ENCODE results near the gene TMUB1. TPM values are rescaled to one million over a fixed set of nuclear protein-coding genes. Genes with fewer than 3 reads are reported as not detected.
A peak's percentile ranks its signal among the peaks of the same experiment; 100 is the strongest.

TMUB1 gene
- total and polyA plus RNA-seq, 9 of the 15 experiments (the other 6 are each of a cell fraction or from before 2014, with no cell fraction given), result 0.14 to 241 (median 74.1) TPM

GRCh38 chr7:151081170-151082101 lies 1.9 kb downstream of the TMUB1 start (continued):
- TF ChIP-seq, protein P1, sequence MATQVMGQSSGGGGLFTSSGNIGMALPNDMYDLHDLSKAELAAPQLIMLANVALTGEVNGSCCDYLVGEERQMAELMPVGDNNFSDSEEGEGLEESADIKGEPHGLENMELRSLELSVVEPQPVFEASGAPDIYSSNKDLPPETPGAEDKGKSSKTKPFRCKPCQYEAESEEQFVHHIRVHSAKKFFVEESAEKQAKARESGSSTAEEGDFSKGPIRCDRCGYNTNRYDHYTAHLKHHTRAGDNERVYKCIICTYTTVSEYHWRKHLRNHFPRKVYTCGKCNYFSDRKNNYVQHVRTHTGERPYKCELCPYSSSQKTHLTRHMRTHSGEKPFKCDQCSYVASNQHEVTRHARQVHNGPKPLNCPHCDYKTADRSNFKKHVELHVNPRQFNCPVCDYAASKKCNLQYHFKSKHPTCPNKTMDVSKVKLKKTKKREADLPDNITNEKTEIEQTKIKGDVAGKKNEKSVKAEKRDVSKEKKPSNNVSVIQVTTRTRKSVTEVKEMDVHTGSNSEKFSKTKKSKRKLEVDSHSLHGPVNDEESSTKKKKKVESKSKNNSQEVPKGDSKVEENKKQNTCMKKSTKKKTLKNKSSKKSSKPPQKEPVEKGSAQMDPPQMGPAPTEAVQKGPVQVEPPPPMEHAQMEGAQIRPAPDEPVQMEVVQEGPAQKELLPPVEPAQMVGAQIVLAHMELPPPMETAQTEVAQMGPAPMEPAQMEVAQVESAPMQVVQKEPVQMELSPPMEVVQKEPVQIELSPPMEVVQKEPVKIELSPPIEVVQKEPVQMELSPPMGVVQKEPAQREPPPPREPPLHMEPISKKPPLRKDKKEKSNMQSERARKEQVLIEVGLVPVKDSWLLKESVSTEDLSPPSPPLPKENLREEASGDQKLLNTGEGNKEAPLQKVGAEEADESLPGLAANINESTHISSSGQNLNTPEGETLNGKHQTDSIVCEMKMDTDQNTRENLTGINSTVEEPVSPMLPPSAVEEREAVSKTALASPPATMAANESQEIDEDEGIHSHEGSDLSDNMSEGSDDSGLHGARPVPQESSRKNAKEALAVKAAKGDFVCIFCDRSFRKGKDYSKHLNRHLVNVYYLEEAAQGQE (IDR thresholded peaks at IDR 0.05; ENCODE audit: borderline replicate concordance), result 0 out of 2 replicates have a peak, but pooled peaks have one; percentile 13
- TF ChIP-seq, protein P1 (CRISPR knock-in tag; IDR thresholded peaks at IDR 0.05; ENCODE audit: low read depth), result no peak
- TF ChIP-seq MYNN (IDR thresholded peaks at IDR 0.05) (no peak; the same call in 1 of the 2 replicates), MYNN (CRISPR knock-in tag; IDR thresholded peaks at IDR 0.05) (no peak), EP300 (IDR thresholded peaks at IDR 0.05; ENCODE audit: low read length) (no peak), TAL1 (IDR thresholded peaks at IDR 0.05) (no peak), NR3C1 (CRISPR knock-in tag; IDR thresholded peaks at IDR 0.05) (no peak), POLR2AphosphoS5 (IDR thresholded peaks at IDR 0.05; ENCODE audit: control insufficient read depth, insufficient read depth, low read depth, low read length) (no peak), ESRRA (IDR thresholded peaks at IDR 0.05; ENCODE audit: borderline replicate concordance, low read depth) (no peak), NFE2L1 (tag; IDR thresholded peaks at IDR 0.05; ENCODE audit: borderline replicate concordance, low read depth) (no peak), CEBPZ (IDR thresholded peaks at IDR 0.05; ENCODE audit: borderline replicate concordance, low read depth, low read length) (no peak), ELF2 (CRISPR knock-in tag; IDR thresholded peaks at IDR 0.05) (no peak), HIVEP1 (CRISPR knock-in tag; IDR thresholded peaks at IDR 0.05) (no peak), MYC (IDR thresholded peaks at IDR 0.05; ENCODE audit: low read depth, low read length) (peak; percentile 3; the same call in 1 of the 2 replicates), MYC (CRISPR knock-in tag; IDR thresholded peaks at IDR 0.05; ENCODE audit: borderline replicate concordance, low read depth) (peak; percentile 84), HMG20B (CRISPR knock-in tag; IDR thresholded peaks at IDR 0.05) (no peak), ZNF232 (CRISPR knock-in tag; IDR thresholded peaks at IDR 0.05) (no peak), GTF2A2 (tag; IDR thresholded peaks at IDR 0.05) (no peak)

Data from K562 (cell line).